Astrocyte of the spinal cord (primary cell): Measurements from ENCODE around the gene POLE3.

Experiments used
- DNase-seq: peaks from one replicate; pipeline ENCODE4 v3.0.0; 2011; ENCODE audit warnings: low read depth, low spot score
- H3K4me3 ChIP-seq: 2 replicates; pipeline ENCODE4 v1.5.1; 2011; ENCODE audit warnings: low read depth, mild to moderate bottlenecking, low read length, moderate library complexity
- in situ Hi-C: cut with HindIII; loops from 2 replicates; pipeline ENCODE4 v1.10.0; 2017; ENCODE audit warnings: low sequenced_read_pairs
- TF ChIP-seq, protein P1 (sequence below): IDR thresholded peaks from 2 replicates; pipeline ENCODE4 v1.5.1; 2012; ENCODE audit warnings: low read depth, mild to moderate bottlenecking, low read length, inconsistent platforms

POLE3 gene, protein sequence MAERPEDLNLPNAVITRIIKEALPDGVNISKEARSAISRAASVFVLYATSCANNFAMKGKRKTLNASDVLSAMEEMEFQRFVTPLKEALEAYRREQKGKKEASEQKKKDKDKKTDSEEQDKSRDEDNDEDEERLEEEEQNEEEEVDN

DNA sequence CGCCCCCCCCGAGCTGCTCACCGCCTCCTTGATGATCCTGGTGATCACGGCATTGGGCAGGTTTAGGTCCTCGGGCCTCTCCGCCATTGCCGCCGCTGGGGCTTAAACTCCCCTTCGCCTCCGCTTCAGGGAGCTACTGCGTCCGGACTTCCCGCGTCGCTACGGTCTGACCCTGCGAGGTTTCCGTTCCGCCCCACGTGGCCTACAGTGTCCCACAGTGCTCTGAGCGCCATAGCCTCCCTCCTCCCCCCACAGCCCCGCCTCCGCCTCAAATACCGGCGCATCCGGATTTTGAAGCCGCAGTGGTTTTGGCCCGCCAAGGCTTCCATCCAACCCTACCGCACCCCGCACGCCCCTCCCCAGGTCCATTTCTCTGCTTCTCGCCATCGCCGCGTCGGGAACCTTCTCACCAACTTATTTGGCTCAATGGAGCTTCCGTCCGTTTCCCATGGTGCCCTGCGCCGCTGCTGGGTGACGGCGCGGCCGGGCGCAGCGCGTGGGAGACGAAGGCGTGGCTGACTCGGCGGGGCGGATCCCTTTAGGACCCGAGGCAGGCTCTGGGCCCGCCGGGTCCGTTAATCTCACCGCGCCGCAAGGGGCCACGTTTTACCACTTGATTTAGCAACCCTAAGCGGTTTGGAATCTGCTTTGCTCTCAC lies at the start of gene POLE3, which contains the start of gene C9orf43:
Gene POLE3, minus strand, starts transcription at position 469 of the 658 bp plus-strand sequence. Its CDS starts 382 bp downstream, at position 87.
Gene C9orf43, plus strand, starts transcription at position 541 of the 658 bp plus-strand sequence. CDS start 2,747 bp downstream, outside the sequence.
- TF ChIP-seq, protein P1, sequence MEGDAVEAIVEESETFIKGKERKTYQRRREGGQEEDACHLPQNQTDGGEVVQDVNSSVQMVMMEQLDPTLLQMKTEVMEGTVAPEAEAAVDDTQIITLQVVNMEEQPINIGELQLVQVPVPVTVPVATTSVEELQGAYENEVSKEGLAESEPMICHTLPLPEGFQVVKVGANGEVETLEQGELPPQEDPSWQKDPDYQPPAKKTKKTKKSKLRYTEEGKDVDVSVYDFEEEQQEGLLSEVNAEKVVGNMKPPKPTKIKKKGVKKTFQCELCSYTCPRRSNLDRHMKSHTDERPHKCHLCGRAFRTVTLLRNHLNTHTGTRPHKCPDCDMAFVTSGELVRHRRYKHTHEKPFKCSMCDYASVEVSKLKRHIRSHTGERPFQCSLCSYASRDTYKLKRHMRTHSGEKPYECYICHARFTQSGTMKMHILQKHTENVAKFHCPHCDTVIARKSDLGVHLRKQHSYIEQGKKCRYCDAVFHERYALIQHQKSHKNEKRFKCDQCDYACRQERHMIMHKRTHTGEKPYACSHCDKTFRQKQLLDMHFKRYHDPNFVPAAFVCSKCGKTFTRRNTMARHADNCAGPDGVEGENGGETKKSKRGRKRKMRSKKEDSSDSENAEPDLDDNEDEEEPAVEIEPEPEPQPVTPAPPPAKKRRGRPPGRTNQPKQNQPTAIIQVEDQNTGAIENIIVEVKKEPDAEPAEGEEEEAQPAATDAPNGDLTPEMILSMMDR = no peak
- DNase-seq = peak; percentile 98
- in situ Hi-C loops = loop anchor here (25.0 kb wide), 1 partner anchor 252 kb away; no protein-coding TSS in a partner anchor
- peak within 1 kb of the TSS; percentile 98 for H3K4me3 ChIP-seq

DNA sequence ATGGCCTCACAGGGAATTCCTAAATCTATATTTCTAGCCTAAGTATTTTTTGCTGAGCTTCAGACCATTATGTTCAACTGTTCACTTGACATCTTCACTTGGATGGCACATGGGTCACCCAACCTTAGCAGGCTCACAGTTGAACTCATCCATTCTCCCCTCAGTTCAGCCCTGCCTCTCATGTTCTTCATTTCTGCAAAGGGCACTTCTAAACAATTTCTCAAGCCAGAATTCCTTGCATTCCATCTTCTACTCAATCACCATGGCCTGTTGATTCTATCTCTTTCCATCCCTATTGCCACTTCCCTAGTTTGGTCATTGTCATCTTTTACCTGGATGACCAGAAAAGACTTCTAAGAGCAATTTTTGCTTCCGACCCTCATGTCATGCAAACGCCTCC lies 45.8 kb upstream of the POLE3 start:
- H3K4me3 ChIP-seq = no peak overlapping the region
- in situ Hi-C loops = no loop called here
- TF ChIP-seq, protein P1 = no peak
- no peak for DNase-seq

DNA sequence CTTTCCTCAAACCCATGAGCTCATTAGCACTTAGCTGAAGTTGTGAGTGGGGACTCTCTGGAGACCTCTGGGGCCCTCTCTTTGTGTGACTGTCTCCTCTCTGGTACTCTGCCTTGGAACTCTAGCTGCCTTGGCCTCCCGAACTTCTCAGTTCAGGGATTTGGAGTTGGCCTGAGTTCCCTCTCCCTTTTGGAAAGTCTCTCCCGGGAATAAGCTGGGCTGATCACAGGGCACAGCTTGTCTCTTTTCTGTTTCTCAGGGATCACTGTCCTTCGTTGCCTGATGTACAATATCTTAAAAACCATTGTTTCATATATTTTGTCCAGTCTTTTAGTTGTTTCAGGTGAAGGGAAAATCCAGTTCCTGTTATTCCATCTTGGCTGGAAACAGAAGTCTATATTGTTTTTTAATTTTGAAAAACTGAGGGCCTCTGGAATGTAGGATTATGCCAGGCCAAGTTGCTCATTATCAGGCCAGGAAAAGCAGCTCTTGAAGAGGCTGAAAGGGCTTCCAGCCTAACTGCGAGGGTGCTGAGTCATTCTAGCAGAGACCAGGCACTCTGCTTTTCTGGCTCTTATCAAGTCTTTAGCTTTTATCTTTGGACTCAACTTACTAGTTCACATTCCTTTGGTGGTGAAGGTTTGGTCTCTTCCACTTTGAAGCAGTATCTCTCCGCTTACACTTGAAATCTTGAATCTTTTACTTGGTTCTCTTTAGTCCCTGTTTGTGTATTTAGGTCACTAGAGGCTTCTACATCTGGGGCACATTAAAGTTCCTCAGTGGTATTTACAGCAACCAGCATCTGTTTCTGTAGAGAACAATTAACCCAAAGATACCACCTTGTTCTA lies 44.7 kb upstream of the POLE3 start:
- in situ Hi-C loops = no loop called here
- no peak overlapping the region for H3K4me3 ChIP-seq
- peak; percentile 88 for DNase-seq
- TF ChIP-seq, protein P1 = no peak

DNA sequence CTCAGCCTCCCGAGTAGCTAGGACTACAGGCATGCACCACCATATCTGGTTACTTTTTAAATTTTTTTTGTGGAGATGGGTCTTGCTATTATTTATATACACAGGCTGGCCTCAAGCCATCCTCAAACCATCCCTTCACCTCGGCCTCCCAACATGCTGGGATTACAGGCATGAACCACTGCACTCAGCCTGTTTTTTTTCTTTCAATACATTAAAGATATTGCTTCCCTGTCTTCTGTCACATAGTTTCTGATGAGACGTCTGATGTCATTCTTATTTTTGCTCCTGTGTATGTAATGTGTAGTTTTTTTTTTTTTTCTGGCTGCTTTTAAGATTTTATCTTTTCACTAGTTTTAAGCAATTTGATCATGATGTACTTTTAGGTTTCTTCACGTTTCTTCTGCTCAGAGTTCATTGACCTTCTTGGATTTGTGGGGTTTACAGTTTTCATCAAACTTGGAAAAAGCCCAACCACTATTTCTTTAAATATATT lies 41.7 kb upstream of the POLE3 start:
- H3K4me3 ChIP-seq = no peak overlapping the region
- TF ChIP-seq, protein P1 = no peak
- DNase-seq = no peak
- in situ Hi-C loops = no loop called here

DNA sequence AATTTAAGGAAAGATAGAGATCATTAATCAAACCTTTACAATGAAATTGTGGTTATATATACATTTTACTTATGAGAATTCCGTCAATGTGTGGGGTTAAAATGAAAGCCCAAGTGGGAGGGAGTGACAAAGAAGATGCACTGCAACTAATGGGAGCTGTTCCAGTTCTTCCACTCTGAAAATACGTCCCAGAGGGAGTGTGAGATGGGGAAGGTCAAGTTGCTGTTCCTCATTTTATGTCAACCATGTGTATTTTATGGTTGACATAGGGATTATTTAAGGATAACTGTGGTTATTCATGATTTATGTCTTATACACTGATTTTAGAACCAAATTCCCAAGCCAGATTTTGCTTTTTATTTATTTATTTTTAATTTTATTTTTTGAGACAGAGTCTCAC lies 38.9 kb upstream of the POLE3 start:
- TF ChIP-seq, protein P1 = no peak
- DNase-seq = no peak
- no peak overlapping the region for H3K4me3 ChIP-seq
- in situ Hi-C loops = no loop called here

DNA sequence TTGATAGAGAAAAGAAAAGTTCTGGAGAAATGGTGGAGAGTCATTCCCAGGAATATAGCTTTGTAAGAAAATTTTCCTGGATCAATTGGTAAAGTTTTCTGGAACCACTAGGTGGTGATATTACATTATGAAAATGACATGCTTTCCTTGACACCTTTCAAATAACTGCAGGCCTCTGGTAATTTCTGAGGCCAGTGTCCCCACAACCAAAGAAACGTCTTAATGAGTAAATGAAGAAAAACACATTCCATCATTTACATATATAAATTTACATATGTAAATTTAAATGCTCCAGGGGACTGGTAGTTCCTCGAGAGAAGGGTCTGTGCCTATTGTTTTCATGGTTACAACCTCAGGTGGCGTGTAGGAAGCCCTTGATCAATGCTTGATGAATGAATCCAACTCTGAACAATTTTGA lies 35.9 kb upstream of the POLE3 start:
- DNase-seq = peak; percentile 69
- in situ Hi-C loops = no loop called here
- TF ChIP-seq, protein P1 = peak; percentile 46
- H3K4me3 ChIP-seq = no peak overlapping the region
